Subcutaneous adipose tissue (tissue), 4 donors: ENCODE data around the gene TGFBR3. TPM values are rescaled to one million over a fixed set of nuclear protein-coding genes. Genes with fewer than 3 reads are reported as not detected.

ENCODE experiments used
- CTCF ChIP-seq: fragments of 450-650 bp; IDR thresholded peaks from one replicate; pipeline ENCODE4 v1.5.1; 2016; ENCODE audit warnings: low read depth, mild to moderate bottlenecking, control low read depth, antibody characterized with exemption, moderate library complexity
- total RNA-seq, 4 donors: library from RNA; depleted of rRNA; stranded (reverse); fragments of >200 nt; gene quantifications; one replicate each; pipeline ENCODE4 v1.1.0, GENCODE V29; 2016

The TGFBR3 gene
- total RNA-seq, 4 donors from 2014 or later, result 206 to 374 (median 284) TPM

GRCh38 chr1:91736715-91737615 is 149.0 kb downstream of the TGFBR3 start:
- no peak for TF ChIP-seq CTCF

GRCh38 chr1:91736146-91736714 is 149.7 kb downstream of the TGFBR3 start:
- no peak for TF ChIP-seq CTCF

- no peak for TF ChIP-seq CTCF
These were observed 150.6 kb downstream of the TGFBR3 start for GRCh38 chr1:91735266-91735845.

- TF ChIP-seq CTCF, result no peak
These were observed 151.2 kb downstream of the TGFBR3 start for GRCh38 chr1:91734761-91735160.

- no peak for TF ChIP-seq CTCF
These were observed 152.7 kb downstream of the TGFBR3 start for GRCh38 chr1:91733108-91733710.

- no peak for TF ChIP-seq CTCF
These were observed 153.5 kb downstream of the TGFBR3 start for GRCh38 chr1:91732291-91733107.
